ENCODE results near the gene OR4C13.
A peak's percentile ranks its signal among the peaks of the same experiment; 100 is the strongest.
"Not testable (repeated sequence)": the region's sequence is repeated elsewhere in the genome, so short reads cannot be mapped to it uniquely, and the experiment has no call there.

OR4C13 gene

DNA sequence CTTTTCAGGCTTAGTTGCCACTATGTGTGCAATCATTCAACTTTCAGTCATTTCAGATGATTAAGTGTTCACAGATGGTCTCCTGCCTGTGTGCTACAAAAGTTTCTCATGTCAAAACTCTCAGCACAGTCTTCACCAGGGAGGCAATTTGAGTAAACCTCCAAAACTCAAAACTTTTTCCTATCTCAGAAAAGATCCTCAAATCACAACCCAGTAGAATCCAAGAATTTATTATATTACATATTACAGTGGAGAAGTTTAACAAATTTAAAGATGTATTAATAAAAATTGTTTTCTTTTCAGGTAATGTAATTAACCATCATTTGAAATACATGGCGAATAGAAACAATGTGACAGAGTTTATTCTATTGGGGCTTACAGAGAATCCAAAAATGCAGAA lies at the start of gene OR4C13:
Gene OR4C13 (plus strand): TSS at position 301 of the 400 bp plus-strand sequence. CDS start 32 bp downstream, at position 333.
- no peak for FAIRE-seq

DNA sequence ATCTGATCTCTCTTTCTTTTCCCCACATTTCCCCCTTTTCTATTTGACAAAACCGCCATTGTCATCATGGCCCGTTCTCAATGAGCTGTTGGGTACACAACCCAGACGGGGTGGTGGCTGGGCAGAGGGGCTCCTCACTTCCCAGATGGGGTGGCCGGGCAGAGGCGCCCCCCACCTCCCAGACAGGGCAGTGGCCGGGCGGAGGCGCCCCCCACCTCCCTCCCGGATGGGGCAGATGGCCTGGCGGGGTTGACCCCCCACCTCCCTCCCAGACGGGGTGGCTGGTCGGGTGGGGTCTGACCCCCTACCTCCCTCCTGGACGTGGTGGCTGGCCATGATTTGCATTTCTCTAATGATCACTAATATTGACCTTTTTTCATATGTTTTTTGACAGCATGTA lies 40.7 kb upstream of the OR4C13 start:
- FAIRE-seq; DNase-seq (ENCODE audit: low spot score): not testable (repeated sequence)

More for the DNA sequence above, at the start of gene OR4C13:
- no peak for DNase-seq (ENCODE audit: low spot score)

DNA sequence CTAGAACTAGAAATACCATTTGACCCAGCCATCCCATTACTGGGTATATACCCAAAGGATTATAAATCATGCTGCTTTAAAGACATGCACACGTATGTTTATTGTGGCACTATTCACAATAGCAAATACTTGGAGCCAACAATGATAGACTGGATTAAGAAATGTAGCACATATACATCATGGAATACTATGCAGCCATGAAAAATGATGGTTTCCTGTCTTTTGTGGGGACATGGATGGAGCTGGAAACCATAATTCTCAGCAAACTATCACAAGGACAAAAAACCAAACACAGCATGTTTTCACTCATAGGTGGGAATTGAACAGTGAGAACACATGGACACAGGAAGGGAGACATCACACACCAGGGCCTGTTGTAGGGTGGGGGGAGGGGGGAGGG lies 3.5 kb upstream of the OR4C13 start:
- DNase-seq (ENCODE audit: low spot score); FAIRE-seq: not testable (repeated sequence)

DNA sequence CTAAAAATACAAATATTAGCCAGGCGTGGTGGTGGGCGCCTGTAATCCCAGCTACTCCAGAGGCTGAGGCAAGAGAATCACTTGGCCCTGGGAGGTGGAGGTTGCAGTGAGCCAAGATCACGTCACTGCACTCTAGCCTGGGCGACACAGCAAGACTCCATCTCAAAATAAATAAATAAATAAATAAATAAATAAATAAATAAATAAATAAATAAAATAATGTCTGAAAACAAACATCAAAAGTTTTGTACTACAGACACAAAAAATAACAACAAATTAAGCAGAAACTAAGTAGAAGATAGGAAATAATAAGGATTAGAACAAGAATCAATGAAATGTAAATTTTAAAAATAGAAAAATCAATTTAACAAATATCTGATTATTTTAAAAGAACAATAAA lies 21.2 kb downstream of the OR4C13 start:
- not testable (repeated sequence) for DNase-seq (ENCODE audit: low spot score); FAIRE-seq

DNA sequence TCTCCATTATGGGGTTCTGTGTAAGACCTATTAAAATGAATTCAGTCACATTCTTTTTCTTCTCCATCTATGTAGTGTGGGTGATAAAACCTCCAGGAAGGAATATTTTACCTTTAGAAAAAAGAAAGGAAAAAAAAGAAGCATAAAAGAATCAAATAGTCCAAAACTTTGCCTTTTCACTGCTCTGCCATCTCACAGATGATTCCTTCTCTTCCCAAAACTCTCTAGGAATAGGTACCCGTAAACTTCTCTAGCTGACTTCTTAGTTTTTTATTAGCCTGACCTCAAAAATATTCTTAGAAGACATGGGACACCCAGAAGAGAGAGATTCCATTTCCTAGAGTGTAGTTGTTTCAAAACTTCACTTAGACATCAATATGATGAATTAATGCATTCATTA lies 30.2 kb downstream of the OR4C13 start, which contains the start of gene OR4C12:
Gene OR4C12 (minus strand): TSS at position 101 of the 400 bp plus-strand sequence. CDS start 34 bp downstream, at position 67.
- not testable (repeated sequence) for FAIRE-seq; DNase-seq (ENCODE audit: low spot score)

DNA sequence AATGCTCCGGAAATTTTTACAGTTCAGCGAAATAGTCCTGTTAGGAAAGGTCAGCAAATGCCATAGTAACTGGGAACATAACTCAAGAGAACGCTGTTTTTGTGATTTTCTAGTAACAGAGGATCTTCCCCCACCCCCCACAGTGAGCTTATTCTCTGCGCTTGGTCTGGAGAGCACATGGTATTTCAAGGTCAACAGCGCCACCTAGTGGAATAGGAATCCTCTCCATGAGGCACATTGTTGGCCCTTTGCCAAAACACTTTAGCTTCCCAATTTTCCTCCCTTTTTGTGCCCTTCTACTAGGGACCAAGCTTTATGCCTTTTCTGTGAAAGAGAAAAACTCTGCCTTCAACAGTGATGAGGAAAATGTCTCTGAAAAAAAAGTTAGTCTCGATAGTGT lies 43.4 kb downstream of the OR4C13 start:
- FAIRE-seq (peak; percentile 5), DNase-seq (ENCODE audit: low spot score) (peak; percentile 36)

Measured in urothelium cell line (cell line).